ENCODE measurements around the gene RUNX3.

- TF ChIP-seq CTCF (IDR thresholded peaks at IDR 0.05; ENCODE audit: low read depth, low read length, poor library complexity, severe bottlenecking) (no peak), EZH2phosphoT487 (IDR thresholded peaks at IDR 0.05; ENCODE audit: borderline replicate concordance, low read length) (no peak)
Measured at GRCh38 chr1:24921412-24921811, 8.7 kb downstream of the RUNX3 start.
